T-helper 17 cell (primary cell): ENCODE results near the gene CDK11B. TPM values are rescaled to one million over a fixed set of nuclear protein-coding genes. Genes with fewer than 3 reads are reported as not detected.

Experiments
- ATAC-seq: fragments of 150-1000 bp; cut with Tn5 transposase; 2 replicates; pipeline ENCODE4 v1.10.0; 2021; ENCODE audit warnings: mild to moderate bottlenecking, moderate library complexity
- DNase-seq, 3 donors: peaks; one replicate each; pipeline versions ENCODE4 v3.0.0 to v3.0.0-alpha.2; 2020 to 2021
- H3K9me3 ChIP-seq: one replicate; pipeline ENCODE4 v1.7.0; 2013; ENCODE audit warnings: low read length, mild to moderate bottlenecking; ENCODE audit not compliant: control insufficient read depth, poor library complexity, severe bottlenecking
- H3K27ac Mint-ChIP-seq: one replicate; pipeline ENCODE4 v1.8.0; 2022; ENCODE audit warnings: mild to moderate bottlenecking, moderate library complexity, mixed read lengths
- H3K27me3 Mint-ChIP-seq: one replicate; pipeline ENCODE4 v1.8.0; 2022; ENCODE audit warnings: mixed read lengths
- H3K36me3 Mint-ChIP-seq: one replicate; pipeline ENCODE4 v1.8.0; 2022; ENCODE audit warnings: low read depth, mixed read lengths
- H3K4me1 Mint-ChIP-seq: one replicate; pipeline ENCODE4 v1.8.0; 2022; ENCODE audit warnings: mild to moderate bottlenecking, mixed read lengths
- H3K4me3 Mint-ChIP-seq: one replicate; pipeline ENCODE4 v1.8.0; 2022; ENCODE audit warnings: mild to moderate bottlenecking, moderate library complexity, mixed read lengths
- total RNA-seq, 4 donors: library from RNA in 2 of 4; stranded (reverse) in 2 of 4; gene quantifications; one replicate each; pipeline ENCODE4 v1.2.3 and lab custom pipeline; 2022 to 2026

Gene CDK11B
- total RNA-seq, 2 donors from 2014 or later: 43.9 to 49.8 TPM

GRCh38 chr1:1630965-1631781 is 27.6 kb downstream of the CDK11B start:
- H3K9me3 ChIP-seq: no peaks in the 10 kb centered on the region
- peaks cover 2% of the 10 kb centered on the region for H3K4me1 Mint-ChIP-seq
- DNase-seq: no peak
- no peak overlapping the region for H3K27ac Mint-ChIP-seq
- ATAC-seq: no peak
- H3K27me3 Mint-ChIP-seq: no peaks in the 10 kb centered on the region
- H3K4me3 Mint-ChIP-seq: peak overlapping the region; percentile 86
- no peaks in the 10 kb centered on the region for H3K36me3 Mint-ChIP-seq

- no peaks in the 10 kb centered on the region for H3K9me3 ChIP-seq
- Mint-ChIP-seq H3K36me3 (no peaks in the 10 kb centered on the region), H3K27ac (peak overlapping the region; percentile 41), H3K4me3 (peak overlapping the region; percentile 86), H3K4me1 (peaks cover 5% of the 10 kb centered on the region), H3K27me3 (no peaks in the 10 kb centered on the region)
- DNase-seq (peak; percentile 92 to 95 (median 94)), ATAC-seq (peak; percentile 81)
Observed at GRCh38 chr1:1630191-1630964, 28.4 kb downstream of the CDK11B start.

DNA sequence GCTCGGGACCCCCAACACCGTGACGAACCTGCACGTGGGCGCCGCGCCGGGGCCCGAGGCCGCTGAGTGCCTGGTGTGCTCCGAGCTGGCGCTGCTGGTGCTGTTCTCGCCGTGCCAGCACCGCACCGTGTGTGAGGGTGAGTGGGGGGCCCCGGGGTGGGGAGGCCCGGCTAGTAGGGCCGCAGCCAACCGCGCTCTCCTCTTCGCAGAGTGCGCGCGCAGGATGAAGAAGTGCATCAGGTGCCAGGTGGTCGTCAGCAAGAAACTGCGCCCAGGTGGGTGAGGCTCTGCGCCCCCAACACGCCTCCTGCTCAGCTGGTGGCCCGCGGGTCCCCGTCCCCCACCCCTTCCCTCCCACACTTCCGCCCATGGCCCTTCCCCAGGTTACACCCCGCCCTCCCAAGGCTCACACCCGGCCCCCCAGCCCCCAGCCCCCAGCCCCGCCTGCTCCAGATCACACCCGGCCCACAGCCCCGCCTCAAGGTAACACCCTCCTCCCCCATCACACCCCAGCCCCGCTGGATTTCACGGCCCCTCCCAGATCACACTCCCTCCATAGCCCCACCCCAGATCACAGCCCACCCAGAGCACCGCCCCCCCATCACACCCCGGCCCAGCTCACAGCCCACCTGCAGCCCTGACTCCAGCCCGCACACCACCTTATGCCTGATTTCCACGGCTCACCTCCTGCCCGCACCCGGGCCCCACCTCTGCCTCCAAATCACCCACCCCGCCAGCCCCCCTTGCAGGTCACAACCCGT is 29.2 kb downstream of the CDK11B start:
- H3K27me3 Mint-ChIP-seq: no peaks in the 10 kb centered on the region
- peak overlapping the region; percentile 81 for H3K4me3 Mint-ChIP-seq
- H3K36me3 Mint-ChIP-seq: no peaks in the 10 kb centered on the region
- peaks cover 5% of the 10 kb centered on the region for H3K4me1 Mint-ChIP-seq
- peak; percentile 56 to 70 (median 57) for DNase-seq
- no peaks in the 10 kb centered on the region for H3K9me3 ChIP-seq
- peak overlapping the region; percentile 41 for H3K27ac Mint-ChIP-seq
- peak; percentile 67 for ATAC-seq

- Mint-ChIP-seq H3K4me3 (peak overlapping the region; percentile 81), H3K27me3 (no peaks in the 10 kb centered on the region), H3K36me3 (no peaks in the 10 kb centered on the region), H3K27ac (no peak overlapping the region), H3K4me1 (peaks cover 5% of the 10 kb centered on the region)
- ATAC-seq: peak; percentile 5
- no peaks in the 10 kb centered on the region for H3K9me3 ChIP-seq
- DNase-seq: no peak
Observed at GRCh38 chr1:1628754-1629429, 29.9 kb downstream of the CDK11B start.

GRCh38 chr1:1627829-1628753 is 30.7 kb downstream of the CDK11B start:
- Mint-ChIP-seq H3K27ac (no peak overlapping the region), H3K36me3 (no peaks in the 10 kb centered on the region), H3K4me1 (peaks cover 5% of the 10 kb centered on the region), H3K4me3 (peak overlapping the region; percentile 81), H3K27me3 (no peaks in the 10 kb centered on the region)
- DNase-seq (peak in 1 of 3 donors; percentile 5), ATAC-seq (no peak)
- H3K9me3 ChIP-seq: no peaks in the 10 kb centered on the region

- no peak for ATAC-seq
- H3K27me3 Mint-ChIP-seq: no peaks in the 10 kb centered on the region
Observed at GRCh38 chr1:1627261-1627828, 31.5 kb downstream of the CDK11B start.

GRCh38 chr1:1626207-1627141 is 32.3 kb downstream of the CDK11B start:
- H3K27ac Mint-ChIP-seq: no peak overlapping the region

More at GRCh38 chr1:1627261-1627828, 31.5 kb downstream of the CDK11B start:
- no peaks in the 10 kb centered on the region for H3K9me3 ChIP-seq
- Mint-ChIP-seq H3K27ac (no peak overlapping the region), H3K36me3 (no peaks in the 10 kb centered on the region), H3K4me3 (no peak overlapping the region), H3K4me1 (peaks cover 7% of the 10 kb centered on the region)
- peak in 1 of 3 donors; percentile 3 for DNase-seq

GRCh38 chr1:1625824-1626206 is 33.0 kb downstream of the CDK11B start:
- Mint-ChIP-seq H3K27ac (no peak overlapping the region), H3K36me3 (no peaks in the 10 kb centered on the region), H3K27me3 (no peaks in the 10 kb centered on the region), H3K4me1 (peaks cover 10% of the 10 kb centered on the region), H3K4me3 (no peak overlapping the region)
- no peak for DNase-seq
- no peaks in the 10 kb centered on the region for H3K9me3 ChIP-seq
- no peak for ATAC-seq

More at GRCh38 chr1:1626207-1627141, 32.3 kb downstream of the CDK11B start:
- Mint-ChIP-seq H3K27me3 (no peaks in the 10 kb centered on the region), H3K4me3 (no peak overlapping the region), H3K4me1 (peaks cover 10% of the 10 kb centered on the region), H3K36me3 (no peaks in the 10 kb centered on the region)
- DNase-seq (peak in 1 of 3 donors; percentile 3), ATAC-seq (no peak)
- no peaks in the 10 kb centered on the region for H3K9me3 ChIP-seq

GRCh38 chr1:1625404-1625775 is 33.4 kb downstream of the CDK11B start:
- Mint-ChIP-seq H3K4me1 (peaks cover 10% of the 10 kb centered on the region), H3K27ac (no peak overlapping the region), H3K27me3 (no peaks in the 10 kb centered on the region), H3K36me3 (no peaks in the 10 kb centered on the region), H3K4me3 (no peak overlapping the region)
- no peak for DNase-seq
- H3K9me3 ChIP-seq: no peaks in the 10 kb centered on the region
- no peak for ATAC-seq

DNA sequence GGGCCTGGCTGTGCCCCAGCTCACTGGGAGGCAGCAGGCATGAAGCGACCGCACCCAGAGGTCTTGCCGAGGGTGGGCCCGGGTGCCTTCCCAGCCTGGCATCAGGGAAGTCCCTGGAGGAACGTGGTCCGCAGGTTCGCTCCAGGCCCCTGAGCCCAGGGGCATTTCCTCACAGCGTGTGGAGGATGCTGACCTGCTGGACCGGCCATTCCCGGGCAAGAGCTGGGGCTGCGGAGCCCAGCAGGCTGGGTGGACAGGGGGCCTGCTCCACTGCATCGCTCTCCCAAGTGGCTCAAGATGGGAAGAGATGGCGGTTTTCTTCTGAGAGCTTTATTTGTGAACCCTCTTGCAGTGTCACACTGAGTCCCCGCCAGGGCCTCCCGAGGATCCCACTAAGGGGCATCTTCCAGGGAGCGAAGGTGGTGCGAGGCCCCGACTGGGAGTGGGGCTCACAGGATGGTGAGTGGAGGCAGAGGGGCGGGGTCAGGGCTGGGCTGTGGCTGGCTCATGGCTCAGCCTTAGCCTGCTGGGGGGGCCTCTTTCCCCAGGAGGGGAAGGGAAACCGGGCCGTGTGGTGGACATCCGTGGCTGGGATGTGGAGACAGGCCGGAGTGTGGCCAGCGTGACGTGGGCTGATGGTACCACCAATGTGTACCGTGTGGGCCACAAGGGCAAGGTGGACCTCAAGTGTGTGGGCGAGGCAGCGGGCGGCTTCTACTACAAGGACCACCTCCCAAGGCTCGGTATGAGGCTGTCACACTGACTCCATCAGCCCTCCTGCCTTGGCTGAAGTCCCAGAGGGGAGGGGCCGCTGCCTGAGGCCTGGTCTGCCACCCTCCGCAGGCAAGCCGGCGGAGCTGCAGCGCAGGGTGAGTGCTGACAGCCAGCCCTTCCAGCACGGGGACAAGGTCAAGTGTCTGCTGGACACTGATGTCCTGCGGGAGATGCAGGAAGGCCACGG is 34.1 kb downstream of the CDK11B start:
- no peaks in the 10 kb centered on the region for H3K36me3 Mint-ChIP-seq
- H3K9me3 ChIP-seq: no peaks in the 10 kb centered on the region
- H3K4me3 Mint-ChIP-seq: no peak overlapping the region
- ATAC-seq (no peak), DNase-seq (no peak)
- H3K4me1 Mint-ChIP-seq: peaks cover 8% of the 10 kb centered on the region
- no peaks in the 10 kb centered on the region for H3K27me3 Mint-ChIP-seq
- H3K27ac Mint-ChIP-seq: no peak overlapping the region
